Activated naive CD4-positive, alpha-beta T cell treated with anti-CD3 and anti-CD28 coated beads for 36 hours (primary cell): ENCODE data around the gene DENND1A. TPM values are rescaled to one million over a fixed set of nuclear protein-coding genes. Genes with fewer than 3 reads are reported as not detected.
"Not testable (repeated sequence)": the region's sequence is repeated elsewhere in the genome, so short reads cannot be mapped to it uniquely, and the experiment has no call there.

ENCODE experiments used
- CTCF ChIA-PET: fragments of 350-600 bp; sonication (Branson Sonifier 250); formaldehyde crosslinking; loops from one replicate; lab custom pipeline; 2021; ENCODE audit warnings: antibody characterized with exemption; lab: Charles Lee
- DNase-seq: peaks from one replicate; pipeline ENCODE4 v3.0.0-alpha.2; 2020
- H3K27ac Mint-ChIP-seq: one replicate; pipeline ENCODE4 v1.8.0; 2021; ENCODE audit warnings: mild to moderate bottlenecking, mixed read lengths
- H3K27me3 Mint-ChIP-seq: one replicate; pipeline ENCODE4 v1.8.0; 2021; ENCODE audit warnings: low read depth, mixed read lengths
- H3K36me3 Mint-ChIP-seq: one replicate; pipeline ENCODE4 v1.8.0; 2021; ENCODE audit warnings: low read depth, mixed read lengths
- H3K4me1 Mint-ChIP-seq: one replicate; pipeline ENCODE4 v1.8.0; 2021; ENCODE audit warnings: low read depth, mixed read lengths
- H3K4me3 Mint-ChIP-seq: one replicate; pipeline ENCODE4 v1.8.0; 2021; ENCODE audit warnings: mild to moderate bottlenecking, moderate library complexity, mixed read lengths
- H3K9me3 Mint-ChIP-seq: one replicate; pipeline ENCODE4 v1.8.0; 2021; ENCODE audit warnings: mixed read lengths
- intact Hi-C: fragments of 100-400 bp; cut with micrococcal nuclease; formaldehyde crosslinking; loops from one replicate; pipeline ENCODE4 v1.15.1; 2023
- total RNA-seq, 2 experiments: library from RNA; stranded (reverse); gene quantifications; one replicate each; pipeline ENCODE4 v1.2.3, GENCODE V29; 2021

Gene DENND1A
- total RNA-seq, 2 experiments from 2014 or later, result 28.4 to 29.6 TPM

GRCh38 chr9:123944464-123944863 lies 14.5 kb upstream of the DENND1A start:
- H3K4me3 Mint-ChIP-seq, CTCF ChIA-PET, intact Hi-C loops, H3K9me3 Mint-ChIP-seq, H3K27ac Mint-ChIP-seq, H3K4me1 Mint-ChIP-seq, H3K36me3 Mint-ChIP-seq, DNase-seq, H3K27me3 Mint-ChIP-seq: not testable (repeated sequence)

- CTCF ChIA-PET, result interaction anchor here (0.5 kb wide), 1 partner anchor 774 kb away, joined by 3 read pairs; no protein-coding TSS in a partner anchor
- H3K4me1 Mint-ChIP-seq, result no peaks in the 10 kb centered on the region
- intact Hi-C loops, result no loop called here
- no peak overlapping the region for H3K27ac Mint-ChIP-seq
- H3K27me3 Mint-ChIP-seq, result peaks cover 5% of the 10 kb centered on the region
- H3K9me3 Mint-ChIP-seq, result no peaks in the 10 kb centered on the region
- DNase-seq, result no peak
- no peak overlapping the region for H3K4me3 Mint-ChIP-seq
- H3K36me3 Mint-ChIP-seq, result no peaks in the 10 kb centered on the region
Measured at GRCh38 chr9:123943671-123944070, 13.7 kb upstream of the DENND1A start.

GRCh38 chr9:123942542-123942941 lies 12.6 kb upstream of the DENND1A start:
- Mint-ChIP-seq H3K27ac (no peak overlapping the region), H3K27me3 (peaks cover 5% of the 10 kb centered on the region), H3K9me3 (no peaks in the 10 kb centered on the region), H3K4me3 (no peak overlapping the region), H3K4me1 (no peaks in the 10 kb centered on the region), H3K36me3 (no peaks in the 10 kb centered on the region)
- no peak for DNase-seq
- CTCF ChIA-PET, result no interaction called here
- intact Hi-C loops, result no loop called here

- Mint-ChIP-seq H3K9me3 (no peaks in the 10 kb centered on the region), H3K36me3 (no peaks in the 10 kb centered on the region), H3K4me3 (no peak overlapping the region), H3K27me3 (peaks cover 7% of the 10 kb centered on the region), H3K27ac (no peak overlapping the region), H3K4me1 (no peaks in the 10 kb centered on the region)
- CTCF ChIA-PET, result no interaction called here
- intact Hi-C loops, result no loop called here
- no peak for DNase-seq
Measured at GRCh38 chr9:123941524-123942070, 11.7 kb upstream of the DENND1A start.

DNA sequence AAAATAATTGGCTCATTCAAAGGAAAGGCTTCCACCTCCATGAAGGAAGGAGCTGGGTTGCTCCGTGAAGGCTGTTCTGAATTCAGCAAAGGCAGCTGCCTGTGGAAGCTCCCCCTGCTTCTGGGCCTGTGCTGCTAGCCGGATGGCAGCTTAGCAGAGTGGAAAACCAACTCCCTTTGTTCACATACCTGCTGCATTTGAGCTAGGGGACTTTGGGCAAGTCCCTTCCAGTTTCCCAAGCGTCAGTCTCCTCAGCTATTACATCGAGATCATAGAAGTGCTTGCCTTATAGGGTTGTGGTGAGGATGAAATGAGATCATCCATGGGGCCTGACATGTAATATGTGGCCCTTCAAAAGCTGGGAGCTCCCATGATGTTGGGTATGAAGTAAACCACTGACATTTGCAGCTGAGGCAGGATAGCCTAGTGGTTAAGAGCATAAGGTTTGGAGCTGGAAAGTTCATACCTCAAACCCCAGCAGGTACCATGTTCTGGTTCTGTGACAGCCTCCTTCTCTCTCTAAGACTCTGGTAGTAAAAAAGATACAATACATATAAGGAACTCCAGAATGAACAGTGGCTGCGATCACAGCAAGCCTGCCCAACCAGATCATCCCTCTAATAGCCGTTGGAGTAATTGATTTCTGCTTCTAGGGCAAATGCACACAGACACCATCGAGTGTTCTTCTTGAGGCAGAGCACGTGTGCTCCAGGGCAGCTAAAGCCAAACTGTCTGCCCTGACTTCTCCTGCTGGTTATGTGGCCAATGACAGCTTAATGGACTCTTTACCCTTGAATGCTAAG lies 11.0 kb upstream of the DENND1A start:
- no peaks in the 10 kb centered on the region for H3K4me1 Mint-ChIP-seq
- intact Hi-C loops, result no loop called here
- CTCF ChIA-PET, result interaction anchor here (0.6 to 1.3 kb wide), 4 partner anchors 8 to 446 kb away, joined by 3 to 4 read pairs (median 4); no protein-coding TSS in a partner anchor
- H3K9me3 Mint-ChIP-seq, result no peaks in the 10 kb centered on the region
- DNase-seq, result peak; percentile 15
- H3K36me3 Mint-ChIP-seq, result no peaks in the 10 kb centered on the region
- peaks cover 13% of the 10 kb centered on the region for H3K27me3 Mint-ChIP-seq
- no peak overlapping the region for H3K27ac Mint-ChIP-seq
- H3K4me3 Mint-ChIP-seq, result no peak overlapping the region

- no peak overlapping the region for H3K4me3 Mint-ChIP-seq
- H3K27me3 Mint-ChIP-seq, result peaks cover 21% of the 10 kb centered on the region
- H3K36me3 Mint-ChIP-seq, result no peaks in the 10 kb centered on the region
- H3K4me1 Mint-ChIP-seq, result no peaks in the 10 kb centered on the region
- no peak for DNase-seq
- CTCF ChIA-PET, result no interaction called here
- H3K9me3 Mint-ChIP-seq, result no peaks in the 10 kb centered on the region
- intact Hi-C loops, result no loop called here
- H3K27ac Mint-ChIP-seq, result no peak overlapping the region
Measured at GRCh38 chr9:123938401-123938800, 8.5 kb upstream of the DENND1A start.

DNA sequence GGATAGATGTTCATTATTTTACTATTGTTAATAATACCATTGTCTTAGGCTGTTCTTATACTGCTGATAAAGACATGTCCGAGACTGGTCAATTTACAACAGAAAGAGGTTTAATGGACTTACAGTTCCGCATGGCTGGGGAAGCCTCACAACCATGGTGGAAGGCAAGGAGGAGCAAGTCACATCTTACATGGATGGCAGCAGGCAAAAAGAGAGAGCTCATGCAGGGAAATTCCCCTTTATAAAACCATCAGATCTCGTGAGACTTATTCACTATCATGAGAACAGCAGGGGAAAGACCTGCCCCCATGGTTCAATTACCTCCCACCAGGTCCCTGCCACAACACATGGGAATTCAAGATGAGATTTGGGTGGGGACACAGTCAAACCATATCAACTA lies 6.6 kb upstream of the DENND1A start:
- CTCF ChIA-PET, result not testable (repeated sequence)

GRCh38 chr9:123933440-123934212 lies 3.7 kb upstream of the DENND1A start:
- Mint-ChIP-seq H3K9me3 (no peaks in the 10 kb centered on the region), H3K4me3 (no peak overlapping the region), H3K4me1 (peaks cover 12% of the 10 kb centered on the region), H3K27ac (no peak overlapping the region), H3K36me3 (peaks cover 2% of the 10 kb centered on the region), H3K27me3 (peaks cover 17% of the 10 kb centered on the region)
- CTCF ChIA-PET, result no interaction called here
- DNase-seq, result no peak
- intact Hi-C loops, result no loop called here

More for the DNA sequence above, 6.6 kb upstream of the DENND1A start:
- H3K4me3 Mint-ChIP-seq, H3K4me1 Mint-ChIP-seq, H3K9me3 Mint-ChIP-seq, H3K36me3 Mint-ChIP-seq, DNase-seq, H3K27ac Mint-ChIP-seq, intact Hi-C loops: not testable (repeated sequence)
- H3K27me3 Mint-ChIP-seq, result peaks cover 22% of the 10 kb centered on the region

GRCh38 chr9:123929177-123929869 lies 603 bp downstream of the DENND1A start:
- Mint-ChIP-seq H3K27me3 (peaks cover 4% of the 10 kb centered on the region), H3K9me3 (no peaks in the 10 kb centered on the region), H3K27ac (peak overlapping the region; percentile 78), H3K4me1 (peaks cover 39% of the 10 kb centered on the region), H3K36me3 (peaks cover 7% of the 10 kb centered on the region), H3K4me3 (peak overlapping the region; percentile 79)
- CTCF ChIA-PET, result no interaction called here
- DNase-seq, result peak; percentile 14
- intact Hi-C loops, result loop anchor here (2.0 to 5.0 kb wide), 5 partner anchors 15 to 242 kb away; no protein-coding TSS in a partner anchor

DNA sequence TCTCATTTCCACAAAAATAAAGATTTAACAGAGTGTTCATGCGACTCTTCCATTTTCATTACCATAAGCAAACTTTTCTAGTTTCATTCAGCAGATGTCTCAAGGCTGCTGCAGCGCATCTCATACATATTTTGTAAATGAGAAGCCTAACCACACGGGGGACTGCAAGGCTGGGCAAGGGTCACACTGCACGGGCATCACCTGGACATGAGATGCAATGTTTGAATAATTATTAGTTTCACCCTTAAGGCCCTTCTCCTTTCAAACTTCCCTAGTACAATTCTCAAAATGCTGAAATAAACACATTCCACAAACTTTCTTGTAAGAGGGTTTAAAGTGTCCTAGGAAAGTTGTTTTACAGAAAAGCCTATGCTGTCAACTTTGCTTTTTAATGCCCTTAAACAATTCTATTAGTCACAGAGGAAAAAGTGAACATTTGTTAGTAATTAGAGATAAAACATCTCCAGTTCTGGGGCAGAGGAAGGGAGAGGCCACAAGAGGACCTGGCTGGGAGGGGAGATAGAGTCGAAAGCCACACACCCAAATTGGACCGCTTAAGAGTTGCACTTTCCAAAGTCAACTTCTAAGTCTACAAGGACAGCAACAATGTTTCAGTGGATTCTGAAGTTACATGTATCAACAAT lies 1.3 kb downstream of the DENND1A start:
- DNase-seq, result peak; percentile 25
- peaks cover 10% of the 10 kb centered on the region for H3K36me3 Mint-ChIP-seq
- H3K9me3 Mint-ChIP-seq, result no peaks in the 10 kb centered on the region
- H3K4me1 Mint-ChIP-seq, result peaks cover 39% of the 10 kb centered on the region
- intact Hi-C loops, result loop anchor here (2.0 to 5.0 kb wide), 5 partner anchors 14 to 241 kb away; no protein-coding TSS in a partner anchor
- H3K27ac Mint-ChIP-seq, result peak overlapping the region; percentile 78
- H3K4me3 Mint-ChIP-seq, result peak overlapping the region; percentile 79
- H3K27me3 Mint-ChIP-seq, result peaks cover 4% of the 10 kb centered on the region
- CTCF ChIA-PET, result interaction anchor here (1.8 kb wide), 1 partner anchor 381 kb away, joined by 4 read pairs; no protein-coding TSS in a partner anchor

DNA sequence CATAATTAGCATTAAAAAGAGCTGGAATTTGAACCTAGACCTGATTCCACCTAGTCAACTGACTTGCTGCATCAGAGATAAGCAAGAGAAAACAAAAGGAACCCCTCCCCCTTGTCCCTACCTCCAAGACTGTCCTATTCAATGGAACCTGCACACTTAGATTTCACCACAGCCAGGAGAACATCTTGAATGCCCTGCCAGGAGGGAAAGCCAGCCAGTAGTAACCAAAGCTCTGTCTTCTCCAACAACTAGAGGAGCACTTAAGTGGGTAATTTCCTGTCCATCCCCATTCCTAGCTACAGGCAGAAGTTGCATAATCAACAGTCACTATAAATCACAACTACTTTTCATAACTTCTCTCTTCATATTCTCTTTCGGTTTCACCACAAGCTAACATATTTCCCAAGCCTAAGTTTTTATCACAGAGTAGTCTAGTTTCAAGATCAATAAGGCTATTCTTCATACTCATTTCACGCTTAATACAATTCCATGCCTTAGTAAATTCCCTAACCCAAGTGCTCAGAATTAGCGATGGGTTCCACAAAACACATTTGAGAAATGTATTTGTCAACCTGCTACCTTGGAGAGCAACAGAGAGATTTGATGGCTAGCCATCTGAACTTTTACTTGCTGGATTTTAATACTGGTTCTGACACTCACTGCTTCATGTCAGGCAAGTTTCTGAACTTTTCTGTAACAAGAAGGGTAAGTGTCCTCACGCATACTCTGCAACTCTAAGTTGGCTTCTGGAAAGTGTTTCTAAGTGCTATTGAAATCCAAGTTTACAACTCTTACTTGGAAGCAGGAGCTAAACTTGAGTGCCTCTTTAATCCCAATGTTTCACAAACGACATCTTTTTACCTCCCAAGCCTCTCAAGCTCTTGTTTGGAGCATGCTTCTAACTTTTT lies 2.0 kb downstream of the DENND1A start:
- DNase-seq, result no peak
- CTCF ChIA-PET, result interaction anchor here (1.8 kb wide), 1 partner anchor 380 kb away, joined by 4 read pairs; no protein-coding TSS in a partner anchor
- H3K27me3 Mint-ChIP-seq, result no peaks in the 10 kb centered on the region
- intact Hi-C loops, result loop anchor here (2.0 to 5.0 kb wide), 5 partner anchors 13 to 241 kb away; no protein-coding TSS in a partner anchor
- peaks cover 10% of the 10 kb centered on the region for H3K36me3 Mint-ChIP-seq
- peak overlapping the region; percentile 4 for H3K27ac Mint-ChIP-seq
- H3K9me3 Mint-ChIP-seq, result no peaks in the 10 kb centered on the region
- peaks cover 39% of the 10 kb centered on the region for H3K4me1 Mint-ChIP-seq
- peak overlapping the region; percentile 79 for H3K4me3 Mint-ChIP-seq
